T-helper 1 cell treated with Interleukin-12 subunit alpha and Interleukin-12 subunit beta and Interleukin-4 antibody, amounts not matched to agents 30 ng/mL and 1 ng/mL, for 36 hours (primary cell): ENCODE measurements around the gene ANKRD27. TPM values are rescaled to one million over a fixed set of nuclear protein-coding genes. Genes with fewer than 3 reads are reported as not detected.

Source experiments
- intact Hi-C: fragments of 100-400 bp; cut with micrococcal nuclease; formaldehyde crosslinking; loops from one replicate; pipeline ENCODE4 v1.15.1; 2024
- total RNA-seq: library from RNA; stranded (reverse); gene quantifications from 2 replicates; pipeline ENCODE4 v1.2.3, GENCODE V29; 2022

Gene ANKRD27
- total RNA-seq, 1 donor from 2014 or later = 40.0 TPM

DNA sequence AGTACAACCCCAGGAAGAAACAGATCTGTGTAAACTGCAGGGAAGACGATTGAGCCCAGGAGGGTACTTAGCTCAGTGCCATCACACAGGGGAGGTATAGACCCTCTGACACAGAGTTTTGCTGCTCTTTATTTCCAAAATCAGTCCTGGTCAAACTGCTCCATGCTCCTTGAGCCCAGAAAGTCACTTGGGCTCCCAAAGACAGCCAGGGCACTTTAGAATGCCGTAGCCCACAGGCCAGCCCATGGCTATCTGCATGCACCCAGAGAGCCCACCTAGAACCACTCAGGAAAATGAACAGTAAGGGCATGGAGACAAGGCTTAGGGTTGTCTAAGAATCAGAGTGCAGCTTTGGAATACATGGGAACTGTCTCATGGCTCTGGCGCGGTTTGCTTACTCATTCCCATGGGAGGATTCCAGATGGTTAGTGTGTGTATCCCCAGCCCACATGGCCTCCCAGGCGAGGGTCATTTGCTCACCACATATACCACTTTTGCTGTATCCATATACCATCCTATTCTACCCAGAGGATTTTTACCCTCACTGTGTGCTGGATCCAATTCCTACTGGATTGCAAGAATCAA is 108.6 kb downstream of the ANKRD27 start:
- intact Hi-C loops = no loop called here

DNA sequence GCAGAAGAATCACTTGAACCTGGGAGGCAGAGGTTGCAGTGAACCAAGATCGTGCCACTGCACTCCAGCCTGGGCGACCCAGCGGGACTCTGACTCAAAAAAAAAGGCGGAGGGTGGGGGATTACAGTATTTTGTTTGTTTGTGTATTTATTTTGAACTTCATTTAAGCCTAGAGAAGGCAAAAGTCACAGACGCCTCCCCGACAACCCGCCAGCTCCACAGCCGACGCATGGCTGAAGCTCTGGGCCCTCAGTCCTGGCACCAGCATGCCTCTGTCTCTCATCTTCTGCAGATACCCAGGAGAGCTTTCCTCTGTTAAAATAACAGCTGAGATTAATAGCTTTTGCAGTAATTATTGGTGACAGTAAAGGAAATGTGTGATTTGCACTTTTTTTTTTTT is 111.2 kb downstream of the ANKRD27 start:
- intact Hi-C loops = no loop called here

DNA sequence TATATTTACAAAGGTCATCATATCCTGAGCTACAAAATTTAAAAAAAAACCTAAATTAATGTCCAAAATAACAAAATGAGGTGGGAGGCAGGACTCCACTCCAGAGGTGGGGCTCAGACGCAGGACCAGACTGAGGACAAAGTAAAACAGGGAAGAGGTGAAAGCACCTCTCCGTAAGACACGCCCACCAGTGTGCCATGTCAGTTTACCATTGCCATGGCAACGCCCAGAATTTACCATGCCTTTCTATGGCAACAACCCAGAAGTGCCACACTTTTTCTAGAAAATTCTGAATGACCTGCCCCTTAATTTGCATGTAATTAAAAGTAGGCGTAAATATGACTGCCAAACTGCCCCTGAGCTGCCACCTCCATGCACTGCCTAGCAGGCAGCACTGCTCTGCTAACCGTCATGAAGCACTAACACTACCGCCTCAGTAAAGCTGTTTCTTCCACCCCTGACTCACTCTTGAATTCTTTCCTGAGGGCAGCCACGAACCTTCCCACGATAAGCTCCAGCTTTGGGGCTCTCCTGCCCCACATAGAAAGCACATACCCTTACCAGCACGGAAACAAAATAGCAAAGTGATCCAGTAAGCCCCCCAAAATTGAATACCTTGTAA is 116.3 kb downstream of the ANKRD27 start:
- intact Hi-C loops = no loop called here

DNA sequence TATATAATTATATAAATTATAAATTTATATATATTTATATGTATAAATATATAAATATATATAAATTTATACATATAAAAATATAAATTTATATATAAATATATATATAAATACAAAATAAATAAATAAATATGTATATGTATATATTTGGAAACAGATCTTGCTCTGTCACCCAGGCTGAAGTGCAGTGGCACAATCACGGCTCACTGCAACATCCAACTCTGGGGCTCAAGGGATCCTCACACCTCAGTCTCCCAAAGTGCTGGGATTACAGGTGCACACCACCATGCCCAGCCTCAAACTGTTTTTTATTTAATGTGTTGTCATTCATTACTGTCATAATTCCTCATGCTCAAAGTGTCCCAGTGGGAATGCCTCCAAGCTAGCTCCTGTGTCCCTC is 119.2 kb downstream of the ANKRD27 start:
- intact Hi-C loops = loop anchor here (2.0 kb wide), 1 partner anchor 25 kb away; the partner anchor contains the start of gene PDCD5

GRCh38 chr19:32550666-32551065 is 124.3 kb downstream of the ANKRD27 start:
- intact Hi-C loops = no loop called here

Other genes with a start within 250 kb of the ANKRD27 start
- gene PDCD5, start 94.0 kb downstream of the ANKRD27 start, total RNA-seq = 89.5 and 96.8 TPM in 2 replicates
- gene RGS9BP, start 668 bp upstream of the ANKRD27 start, total RNA-seq = 0.15 TPM in 1 of 2 replicates, not detected in the other
- 19.1 and 19.5 TPM in 2 replicates for gene NUDT19, start 16.6 kb upstream of the ANKRD27 start, total RNA-seq
- gene TDRD12, start 44.6 kb upstream of the ANKRD27 start, total RNA-seq = 0.17 and 0.42 TPM in 2 replicates
- 0.25 and 0.80 TPM in 2 replicates for gene SLC7A9, start 194.6 kb upstream of the ANKRD27 start, total RNA-seq